HG03025 (cell line): ENCODE results near the gene METAP1D.

Source experiments
- ATAC-seq: cut with Tn5 transposase; IDR thresholded peaks from one replicate; pipeline ENCODE4 v1.9.1; 2021; ENCODE audit warnings: mild to moderate bottlenecking, moderate library complexity; ENCODE audit not compliant: unreplicated experiment, low FRiP score

METAP1D gene

DNA sequence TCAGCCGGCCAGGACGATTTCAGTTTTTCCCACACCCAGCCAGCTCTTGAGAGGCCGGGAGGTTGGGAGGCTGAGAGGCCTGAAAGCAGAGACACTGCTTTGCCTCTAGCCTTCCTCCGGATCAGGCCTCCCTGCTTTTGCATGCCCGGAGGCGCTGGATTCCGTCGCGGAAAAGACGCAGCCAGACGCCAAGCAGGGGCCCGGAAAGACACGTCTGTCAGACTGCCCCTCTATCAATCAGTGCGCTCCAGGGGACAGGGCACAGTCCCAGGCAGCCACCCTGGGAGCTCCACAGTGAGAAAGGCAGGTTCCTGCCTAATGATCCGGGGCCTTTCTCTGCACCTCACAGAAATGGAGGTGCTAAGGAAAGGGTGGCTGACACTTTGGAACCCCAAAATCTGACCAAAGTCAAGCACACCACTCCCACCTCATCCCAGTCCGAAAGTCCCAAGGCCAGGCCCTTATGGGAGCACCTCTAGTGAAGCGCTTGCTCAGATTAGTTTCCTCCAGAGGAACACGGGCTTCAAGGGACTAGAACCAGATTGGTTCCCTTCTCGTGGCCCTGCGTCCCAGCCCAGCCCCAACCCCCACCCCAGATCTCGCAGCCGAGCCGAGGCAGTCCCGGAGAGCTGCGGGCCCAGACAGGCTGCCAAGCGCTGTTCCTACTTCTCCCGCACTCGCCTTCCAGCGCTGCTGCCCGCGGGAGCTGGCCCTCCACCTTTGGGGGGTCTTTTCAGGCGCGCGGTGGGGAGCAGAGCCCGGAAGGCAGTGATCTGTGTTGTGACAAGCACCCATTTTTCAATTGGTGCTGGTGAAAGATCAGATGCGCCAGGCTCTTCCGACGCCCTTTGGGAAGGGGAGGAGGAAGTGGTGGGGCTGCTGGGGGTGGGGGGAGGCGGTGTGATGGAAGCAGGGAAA is 90.5 kb downstream of the METAP1D start:
- no peak for ATAC-seq

DNA sequence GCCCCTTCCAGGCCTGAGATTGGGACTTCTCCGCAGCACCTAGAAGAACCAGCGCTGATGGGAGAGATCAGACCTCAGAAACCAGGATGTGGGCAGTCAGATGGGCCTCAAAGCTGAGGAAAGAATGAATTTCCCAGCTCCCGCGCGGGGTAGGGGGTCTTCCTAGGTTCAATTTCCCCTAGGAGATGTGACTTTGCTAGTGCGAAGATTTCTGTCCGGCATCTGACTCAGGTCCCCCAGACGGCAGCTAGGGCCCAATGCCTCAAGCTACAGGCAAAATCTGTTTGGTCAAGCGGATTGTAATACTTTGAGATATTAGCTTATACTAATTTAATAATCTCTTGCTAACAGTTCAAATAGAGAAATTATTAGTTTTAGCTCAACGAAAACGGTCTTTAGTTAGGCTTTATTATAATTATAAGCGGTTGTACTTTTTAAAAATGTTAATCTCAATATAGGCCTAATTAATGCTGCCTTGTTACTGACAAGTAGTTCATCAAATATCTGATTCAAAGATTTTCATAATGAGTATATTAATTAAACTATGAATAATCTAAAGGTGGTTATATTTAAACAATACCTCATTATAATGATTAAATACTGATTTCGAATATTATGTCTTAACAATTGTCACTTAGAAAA is 91.4 kb downstream of the METAP1D start:
- no peak for ATAC-seq

DNA sequence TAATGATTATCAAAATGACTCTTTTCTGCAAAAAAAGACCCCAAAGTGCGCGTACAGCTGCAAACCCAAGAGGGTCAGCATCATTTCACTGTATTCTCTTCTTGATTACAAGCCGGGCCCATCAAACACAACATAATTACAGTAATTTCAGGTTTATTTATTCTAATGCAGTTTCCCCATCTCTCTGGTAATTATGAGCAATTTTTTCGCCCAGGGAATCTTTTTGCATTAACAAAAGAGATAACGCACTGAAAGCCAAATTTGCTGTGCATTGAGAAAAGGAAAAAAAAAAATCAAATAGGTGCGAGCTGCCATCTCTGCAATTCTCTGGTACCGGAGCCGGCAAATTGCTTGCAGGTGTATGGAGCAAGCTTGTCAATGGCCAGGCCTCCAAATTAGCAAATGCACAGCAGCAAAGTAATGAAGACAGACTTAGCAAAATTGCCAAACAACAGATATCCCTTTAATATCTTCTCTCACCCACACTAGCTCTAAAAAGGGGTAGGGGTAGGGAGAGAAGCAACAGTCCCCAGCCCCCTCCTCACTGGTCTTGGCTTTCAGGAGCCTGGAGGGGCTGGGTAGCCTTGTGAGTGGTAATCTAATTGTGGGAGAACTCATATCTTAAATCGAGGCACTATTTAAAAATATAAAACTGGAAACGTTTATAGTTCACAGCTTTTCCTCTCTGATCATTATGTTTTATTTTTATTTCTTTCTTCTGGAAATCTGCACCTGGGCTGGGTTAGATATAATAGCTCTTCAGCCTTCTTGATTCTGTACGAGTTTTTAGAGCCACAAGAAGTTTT is 92.2 kb downstream of the METAP1D start:
- no peak for ATAC-seq

DNA sequence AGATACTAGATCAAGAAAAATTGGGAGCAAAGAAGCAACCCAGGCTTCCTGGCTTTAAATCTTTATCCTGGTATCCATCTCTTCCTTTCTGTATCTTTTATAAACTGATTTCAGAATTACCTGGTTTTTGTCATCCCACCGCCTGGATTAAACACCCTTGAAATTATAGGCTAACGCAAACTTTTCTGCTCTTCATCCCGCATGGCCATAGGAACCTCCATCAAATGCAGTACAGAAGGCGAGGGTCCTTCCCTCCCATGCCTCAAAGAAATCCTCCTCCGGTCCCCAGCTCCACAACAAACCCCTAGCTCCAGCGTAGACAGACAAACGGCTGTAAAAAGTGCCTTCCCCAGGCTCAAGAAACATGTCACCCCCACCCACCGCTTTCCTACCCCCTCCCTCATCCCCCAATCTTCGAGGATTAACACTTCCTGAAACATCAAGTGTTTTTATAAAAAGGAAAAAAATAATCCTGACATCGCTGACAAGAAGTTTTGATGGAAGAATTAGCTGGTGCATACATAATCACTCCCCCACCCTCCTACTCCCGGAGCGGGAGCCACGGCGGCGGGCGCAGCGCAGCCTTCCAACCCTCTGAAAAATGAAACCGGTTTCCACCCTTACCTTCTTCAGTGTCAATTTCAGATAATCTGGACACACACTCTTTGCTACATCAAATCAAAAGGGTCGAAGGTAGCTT is 93.1 kb downstream of the METAP1D start:
- no peak for ATAC-seq

DNA sequence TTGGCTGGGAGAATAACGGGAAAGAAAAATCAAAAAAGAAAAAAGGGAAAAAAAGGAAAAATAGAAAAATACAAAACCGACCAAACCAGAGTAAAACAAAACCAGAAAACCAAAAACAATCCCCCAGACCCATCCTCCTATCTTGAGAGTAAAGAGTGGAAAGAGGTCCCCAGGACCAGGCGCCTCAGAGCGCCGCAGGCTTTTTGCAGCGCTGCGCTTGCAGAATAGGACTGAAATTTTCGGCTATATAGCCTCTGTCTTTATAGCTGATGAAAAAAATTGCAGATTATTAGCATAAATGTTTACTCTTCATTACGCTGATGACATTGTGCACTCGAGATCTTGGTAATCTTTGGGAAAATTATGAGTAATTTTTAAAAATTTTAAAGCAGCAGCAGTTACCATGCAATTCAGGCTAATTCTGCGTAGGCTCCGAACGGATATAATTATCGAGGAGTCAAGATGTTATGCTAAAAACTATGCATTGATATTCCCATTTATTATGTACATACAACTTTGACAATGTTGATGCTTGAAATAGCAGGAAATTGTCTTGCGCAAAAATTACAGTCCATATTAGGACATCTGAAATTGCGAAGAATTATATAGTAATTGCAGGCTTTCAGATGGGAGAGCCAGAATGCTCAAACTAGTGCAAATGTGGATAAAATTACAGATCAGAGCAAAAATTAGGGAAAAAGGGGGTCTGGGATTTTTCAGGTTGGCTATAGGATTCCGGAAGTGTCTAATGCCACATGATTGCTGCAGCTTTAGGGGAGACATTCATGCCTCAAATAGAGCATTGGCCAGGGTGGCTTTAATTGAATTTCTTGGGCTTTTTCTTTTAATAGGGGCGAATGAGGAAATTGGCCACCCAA is 93.9 kb downstream of the METAP1D start:
- ATAC-seq = no peak

DNA sequence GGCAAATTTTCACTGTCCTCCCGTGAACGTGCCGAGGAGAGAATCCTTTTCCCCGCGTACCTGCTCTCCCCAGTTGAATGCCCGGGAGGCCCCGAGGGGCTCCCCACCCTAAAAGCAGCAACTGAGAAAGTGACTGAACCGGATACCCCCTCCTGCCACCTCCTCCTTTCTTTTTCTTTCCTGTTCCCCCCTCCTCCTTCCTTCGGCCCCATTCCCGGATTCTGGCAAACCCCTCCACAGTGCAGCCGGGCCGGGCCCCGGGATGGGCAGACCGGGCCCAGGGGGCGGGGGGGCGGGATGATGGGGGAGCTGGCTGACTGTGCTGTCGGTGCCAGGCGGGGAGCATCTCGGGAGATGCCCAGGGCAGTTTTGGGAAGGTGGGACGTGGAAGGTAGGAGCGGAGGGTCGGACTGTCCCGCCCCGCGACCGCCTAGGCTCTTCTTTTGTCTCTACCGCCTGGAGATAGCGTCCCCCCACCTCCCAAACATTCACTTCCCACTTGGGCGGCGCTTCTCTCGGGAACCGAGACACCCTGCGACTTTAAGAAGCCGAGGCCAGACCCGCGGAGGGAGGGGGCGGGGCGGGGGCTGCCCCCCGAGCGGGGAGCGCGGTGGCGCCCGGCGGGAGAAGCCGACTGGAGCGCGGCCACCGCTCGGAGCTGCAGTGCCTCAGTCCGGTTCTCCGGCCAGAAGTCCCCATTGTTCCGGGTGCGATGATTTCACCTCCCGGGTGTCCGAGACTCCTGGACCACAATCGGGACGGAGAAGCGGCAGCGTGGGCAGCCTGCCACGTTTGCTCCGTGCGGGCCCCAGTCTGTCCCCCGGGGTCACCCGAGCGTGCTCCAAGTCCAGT is 94.8 kb downstream of the METAP1D start:
- no peak for ATAC-seq

DNA sequence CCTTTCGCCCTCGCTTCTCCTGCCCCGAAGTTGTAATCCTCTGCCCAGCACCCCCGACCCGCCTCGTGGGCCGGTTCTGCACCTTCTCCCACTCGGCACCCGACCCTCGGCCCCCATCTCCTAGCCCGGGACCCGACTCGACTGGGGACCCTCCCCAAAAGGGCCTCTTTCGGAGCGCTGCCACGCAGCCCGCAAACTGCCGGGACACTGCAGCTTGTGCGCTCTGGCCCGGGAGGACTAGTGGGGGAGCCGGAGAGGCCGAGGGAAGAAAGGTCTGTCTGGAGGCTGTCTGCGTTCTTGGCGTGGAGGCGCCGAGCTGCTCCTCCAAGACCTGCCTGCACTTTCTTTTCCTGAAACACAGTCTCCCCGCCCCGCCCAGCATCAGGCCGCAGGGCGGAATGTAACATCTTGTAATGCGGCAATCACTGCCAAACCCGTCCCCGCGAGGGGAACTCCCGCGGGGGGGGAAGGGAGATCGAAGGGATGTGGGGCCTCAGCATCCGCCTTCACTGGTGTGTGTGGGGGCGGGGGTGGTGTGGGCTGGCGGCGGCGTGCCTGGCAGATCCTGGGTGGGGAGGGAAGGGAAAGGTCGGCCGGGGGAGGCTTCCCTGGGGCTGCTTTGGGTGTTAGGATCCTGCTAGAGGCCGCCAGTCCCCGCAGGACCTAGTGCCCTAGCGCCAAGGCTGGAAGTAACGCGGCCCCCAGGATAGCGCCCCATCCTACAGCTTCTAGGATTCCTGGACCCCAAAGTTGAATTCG is 95.6 kb downstream of the METAP1D start:
- no peak for ATAC-seq

DNA sequence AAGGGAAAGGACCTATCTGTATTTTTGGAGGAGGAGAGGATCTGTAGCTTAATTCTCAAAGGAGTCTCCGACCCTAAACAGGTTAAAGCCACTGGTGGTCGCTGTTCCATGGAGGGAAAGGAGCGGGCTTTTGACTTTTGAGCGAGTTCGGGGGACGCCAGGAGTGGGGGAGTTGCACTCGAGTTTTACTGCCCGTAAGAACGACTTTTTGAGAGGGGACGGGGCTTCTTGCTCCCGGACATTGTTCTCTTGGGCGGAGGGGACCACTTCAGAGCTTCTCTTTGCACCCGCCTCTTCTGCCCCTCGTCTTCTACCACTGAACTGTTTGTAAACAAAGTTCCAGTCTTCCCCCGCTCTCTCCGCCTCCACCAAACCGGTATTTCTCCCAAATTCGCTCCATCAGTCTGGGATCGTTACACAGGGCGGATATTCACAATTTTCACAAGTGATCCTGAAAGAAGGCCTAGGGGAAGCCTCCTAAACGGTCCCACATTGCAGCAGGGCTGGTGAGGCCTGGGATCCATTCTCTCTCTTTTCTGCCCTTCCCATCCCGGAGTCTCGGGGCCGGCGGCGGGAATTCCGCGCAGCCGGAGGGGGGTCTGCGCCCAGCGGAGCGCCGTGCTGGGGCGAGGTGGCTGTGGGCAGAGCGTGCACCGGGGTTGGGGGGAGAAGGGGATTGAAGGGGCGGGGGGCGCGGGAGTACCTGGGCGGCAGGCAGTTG is 96.3 kb downstream of the METAP1D start:
- ATAC-seq = no peak

DNA sequence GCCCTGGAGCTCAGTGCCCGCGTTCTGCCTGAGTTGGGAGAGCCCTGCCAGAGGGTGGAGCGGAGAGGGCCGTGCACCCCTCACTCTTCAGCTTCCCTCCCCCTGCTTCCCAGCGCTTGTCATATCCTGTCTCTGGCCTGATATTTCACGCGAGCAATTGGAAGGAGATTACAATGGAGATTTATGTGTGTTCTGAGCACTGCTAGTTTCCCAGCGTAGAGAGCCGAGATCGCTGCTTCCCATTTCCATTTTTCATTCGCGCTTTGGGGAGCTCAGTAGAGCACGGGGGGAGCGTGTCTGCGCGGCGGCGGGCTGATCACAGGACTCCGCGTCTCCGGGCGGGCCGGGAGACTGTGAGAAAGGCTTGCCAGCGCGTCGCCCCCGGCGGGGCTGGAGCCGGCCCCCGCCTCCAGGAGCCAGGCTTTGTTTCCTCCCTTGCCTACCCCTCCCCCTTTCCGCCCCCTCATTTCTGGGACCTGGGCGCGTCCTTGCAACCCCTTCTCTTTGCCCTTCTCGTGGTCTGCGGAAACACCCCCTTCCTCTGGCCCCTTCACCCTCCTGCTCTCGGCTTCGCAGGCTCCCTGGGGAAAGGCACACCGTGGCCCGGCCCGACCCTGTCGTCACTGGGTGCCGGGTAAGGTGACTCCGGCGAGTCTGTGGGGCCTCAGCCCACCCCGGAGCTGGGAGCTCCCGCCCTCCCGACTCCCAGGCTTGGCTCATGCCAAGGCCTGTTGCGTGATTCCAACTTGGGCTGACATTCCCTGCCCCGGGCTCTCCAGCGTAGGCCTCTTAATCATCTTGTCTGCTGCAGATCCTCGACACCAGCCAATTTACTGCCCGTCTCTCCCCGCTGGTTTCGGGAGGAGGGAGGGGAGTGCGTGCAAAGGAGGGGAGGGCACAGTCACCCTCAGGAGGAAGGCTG is 97.1 kb downstream of the METAP1D start:
- ATAC-seq = no peak

DNA sequence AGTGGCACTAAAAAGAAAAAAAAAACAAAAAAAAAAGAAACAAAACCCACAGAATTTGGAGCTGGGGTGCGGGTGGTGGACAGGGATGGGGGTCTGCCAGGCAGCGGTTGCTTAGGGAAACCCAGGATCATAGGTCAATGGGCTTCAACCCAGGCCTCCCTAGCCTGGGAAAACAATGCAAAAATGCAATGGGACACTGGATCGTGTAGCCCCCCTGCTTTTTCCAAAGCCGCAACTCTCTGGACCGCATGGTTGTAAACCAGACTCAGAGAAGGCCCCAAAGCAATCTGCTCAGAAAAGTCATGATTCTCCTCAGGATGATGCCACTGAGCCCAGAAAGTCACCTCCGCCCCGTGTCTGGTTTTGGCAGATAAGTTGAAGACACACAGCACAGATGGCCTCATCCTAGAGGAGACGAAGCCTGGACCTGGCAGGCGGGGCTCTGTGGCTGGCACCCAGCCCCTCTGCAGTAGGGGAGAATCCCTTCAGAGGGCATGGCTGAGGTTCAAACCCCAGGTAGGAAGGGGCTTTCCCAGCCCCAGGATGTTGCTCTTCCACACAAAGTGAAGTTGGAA is 97.9 kb downstream of the METAP1D start:
- ATAC-seq = no peak

DNA sequence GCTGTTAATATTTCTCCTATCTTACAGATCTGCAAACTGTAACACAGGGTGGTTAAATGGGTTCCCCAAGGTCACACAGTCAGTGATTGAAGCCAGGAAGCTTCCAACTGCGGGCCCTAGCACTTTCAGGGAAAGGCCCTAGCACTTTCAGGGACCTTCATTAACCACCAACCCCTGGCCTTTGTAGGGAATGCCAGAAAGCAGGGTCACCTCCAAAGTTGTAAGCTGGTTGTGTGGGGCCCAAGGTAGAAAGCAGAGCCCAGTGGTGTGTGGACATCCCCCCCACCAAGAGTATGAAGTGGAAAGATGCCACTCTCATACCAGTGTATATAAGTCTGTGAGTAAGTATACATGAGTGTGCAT is 98.5 kb downstream of the METAP1D start:
- no peak for ATAC-seq

DNA sequence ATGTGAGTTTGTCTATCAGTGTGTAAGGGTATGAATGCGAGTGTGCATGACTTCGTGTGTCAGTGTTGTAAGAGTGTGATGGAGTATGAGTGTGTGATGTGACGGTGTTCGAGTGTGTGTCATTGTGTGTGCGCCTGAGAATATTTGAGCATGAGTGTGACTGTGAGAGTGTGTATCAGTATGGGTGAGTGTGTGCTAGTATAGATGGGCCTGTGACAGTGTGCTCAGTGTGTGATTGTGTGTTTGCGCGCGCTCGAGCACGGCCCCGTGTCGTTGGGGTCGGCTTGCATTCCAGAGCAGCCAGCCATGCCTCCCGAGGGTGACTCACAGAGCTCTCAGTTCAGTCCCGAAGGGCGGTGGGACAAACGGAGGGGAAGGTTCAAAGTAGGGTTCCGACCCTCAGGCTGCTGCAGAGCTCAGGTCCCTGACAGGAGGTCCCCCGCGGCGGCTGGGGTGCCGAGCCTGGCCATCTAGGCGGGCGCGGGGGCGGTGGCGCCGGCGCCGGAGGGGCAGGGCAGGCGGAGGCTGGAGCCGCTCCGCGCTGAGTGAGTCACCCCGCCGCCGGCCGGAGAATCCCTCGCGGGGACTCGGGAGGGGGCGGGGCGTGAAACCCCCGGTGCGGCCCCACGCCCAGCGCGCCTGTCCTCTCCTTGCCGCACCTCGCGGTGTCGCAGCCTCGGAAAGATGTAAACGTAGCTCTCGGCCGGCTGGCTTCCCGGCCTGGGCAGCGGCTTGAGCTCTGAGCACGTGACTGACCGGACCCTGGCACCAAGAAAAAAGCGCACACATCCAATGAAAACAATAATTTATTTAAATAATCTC is 99.1 kb downstream of the METAP1D start:
- ATAC-seq = no peak

DNA sequence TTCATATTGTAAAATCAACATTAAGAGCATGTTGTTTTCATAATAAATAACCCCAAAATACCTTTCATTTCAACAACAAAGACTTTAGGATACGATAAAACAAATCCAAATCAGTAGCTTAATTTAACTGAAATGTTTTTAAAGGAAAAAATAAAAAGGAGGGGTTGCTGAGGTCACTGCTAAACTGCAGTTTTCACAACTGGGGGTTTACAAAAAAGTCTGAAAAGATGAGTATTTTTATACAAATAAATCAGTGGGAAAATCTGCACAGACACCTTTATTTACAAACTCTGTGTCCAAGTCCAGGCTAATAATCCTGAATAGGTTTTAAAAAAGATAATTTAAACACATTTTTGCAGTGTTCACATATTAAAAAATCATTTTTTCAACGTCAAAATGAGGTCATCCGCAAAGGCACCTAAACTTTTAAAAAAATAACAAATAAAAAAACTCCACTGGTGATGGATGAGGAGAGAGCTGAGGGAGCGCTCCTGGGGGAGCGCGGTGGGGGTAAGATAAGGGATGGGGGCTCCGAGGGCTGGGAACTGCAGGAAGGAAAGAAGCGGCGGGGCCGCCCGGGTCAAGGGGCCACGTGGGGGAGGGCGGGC is 99.8 kb downstream of the METAP1D start:
- ATAC-seq = no peak

DNA sequence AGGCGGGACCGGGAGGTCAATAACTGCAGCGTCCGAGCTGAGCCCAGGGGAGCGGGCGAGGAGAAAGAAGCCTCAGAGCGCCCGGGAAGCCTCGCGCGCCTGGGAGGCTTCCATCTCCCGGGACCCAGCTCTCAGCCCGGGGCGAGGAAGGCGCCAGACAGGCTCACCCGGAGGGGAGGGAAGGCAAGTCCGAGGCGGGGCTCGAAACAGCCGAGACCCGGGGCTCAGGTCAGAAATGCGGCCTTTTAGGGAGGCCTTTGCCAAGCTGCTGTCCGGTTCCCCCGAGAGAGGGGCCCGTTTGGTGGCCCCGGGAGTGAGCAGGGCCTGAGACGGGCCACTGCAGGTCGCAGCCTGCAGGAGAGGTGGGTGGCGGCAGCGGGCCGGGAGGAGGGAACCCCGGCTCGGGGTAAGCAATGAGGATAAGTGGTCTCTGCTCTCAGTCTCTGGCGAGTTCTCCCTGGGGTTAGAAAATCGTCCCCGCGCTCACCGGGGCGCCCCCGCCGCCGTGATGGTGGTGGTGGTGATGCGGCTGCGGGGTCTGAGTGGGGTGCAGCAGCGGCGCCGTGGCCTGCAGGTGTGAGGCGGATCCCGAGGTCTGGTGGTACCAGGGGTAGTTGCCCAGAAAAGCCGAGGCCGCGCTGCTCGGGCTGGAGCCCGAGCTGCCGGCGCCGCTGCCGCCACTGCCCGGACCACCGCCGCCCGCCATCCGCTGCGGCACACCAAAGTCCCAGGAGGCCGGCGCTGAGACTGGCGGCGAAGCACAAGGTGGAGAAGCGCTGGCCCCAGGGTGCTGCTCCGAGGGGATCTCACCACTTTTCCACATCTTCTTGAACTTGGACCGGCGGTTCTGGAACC is 100.6 kb downstream of the METAP1D start:
- no peak for ATAC-seq
